Activated CD4-positive, alpha-beta T cell treated with anti-CD3 and anti-CD28 coated beads, Interleukin-2, Interleukin-6, amounts not matched to agents 100 ng/mL and 50 ng/mL, durations not matched to agents 16 hours and 8 hours (primary cell): ENCODE results near the gene DENND5A.
A peak's percentile ranks its signal among the peaks of the same experiment; 100 is the strongest.
"Not testable (repeated sequence)": the region's sequence is repeated elsewhere in the genome, so short reads cannot be mapped to it uniquely, and the experiment has no call there.

Experiments used
- DNase-seq: peaks from one replicate; pipeline ENCODE4 v3.0.0-alpha.2; 2020

DENND5A gene

DNA sequence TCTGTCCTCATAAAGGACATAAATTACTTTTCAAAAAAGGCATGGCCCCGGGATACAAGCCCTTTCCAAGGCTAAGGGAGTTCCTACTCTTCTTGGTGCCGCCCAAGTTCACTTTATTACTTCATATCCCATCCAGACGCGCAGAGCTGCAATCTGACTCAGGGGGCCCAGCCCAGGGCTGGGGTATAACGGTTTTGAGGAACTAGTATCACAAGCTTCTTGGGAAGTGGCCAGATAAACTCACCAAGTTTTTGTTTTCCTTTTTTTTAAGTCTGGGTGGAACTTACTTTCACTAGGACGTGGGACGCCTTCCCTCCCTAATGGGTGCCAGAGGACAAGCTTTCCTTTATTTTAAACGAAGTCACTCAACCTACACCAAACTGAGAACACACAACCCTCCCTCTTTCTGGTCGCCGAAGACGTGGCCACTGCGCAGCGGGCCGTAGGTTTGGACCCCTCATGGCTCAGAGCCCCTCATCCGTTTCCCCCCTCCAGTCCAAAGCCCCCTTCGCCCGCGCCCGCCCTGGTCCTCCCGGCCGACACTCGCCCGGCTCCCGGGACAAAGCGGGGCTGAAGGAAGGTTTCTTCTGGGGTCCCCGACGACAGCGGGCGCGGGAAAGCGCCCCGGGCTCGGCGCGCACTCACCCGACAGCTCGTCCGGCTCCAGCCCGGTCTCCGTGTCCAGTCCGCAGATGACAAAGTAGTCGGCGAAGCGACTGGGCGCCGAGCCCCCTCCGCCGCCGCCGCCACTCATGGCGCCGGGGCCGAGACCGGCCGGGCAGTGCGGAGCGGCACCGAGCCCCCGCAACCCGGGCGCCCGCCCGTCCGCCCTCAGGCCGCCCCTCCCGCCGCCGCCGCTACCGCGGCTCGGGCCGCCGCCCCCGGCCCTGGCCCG lies 587 bp downstream of the DENND5A start:
- DNase-seq: peak; percentile 58

- DNase-seq: peak; percentile 81
These were observed 1.3 kb downstream of the DENND5A start for GRCh38 chr11:9263840-9264315.

DNA sequence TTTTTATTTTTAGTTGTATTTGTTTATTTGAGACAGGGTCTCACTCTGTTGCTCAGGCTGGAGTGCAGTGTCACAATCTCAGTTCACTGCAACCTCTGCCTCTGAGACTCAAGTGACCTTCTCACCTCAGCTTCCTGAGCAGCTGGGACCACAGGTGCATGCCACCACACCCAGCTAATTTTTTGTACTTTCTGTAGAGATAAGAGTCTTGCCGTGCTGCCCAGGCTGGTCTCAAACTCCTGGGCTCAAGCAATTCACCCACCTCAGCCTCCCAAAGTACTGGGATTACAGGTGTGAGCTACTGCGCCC lies 4.4 kb downstream of the DENND5A start:
- not testable (repeated sequence) for DNase-seq

DNA sequence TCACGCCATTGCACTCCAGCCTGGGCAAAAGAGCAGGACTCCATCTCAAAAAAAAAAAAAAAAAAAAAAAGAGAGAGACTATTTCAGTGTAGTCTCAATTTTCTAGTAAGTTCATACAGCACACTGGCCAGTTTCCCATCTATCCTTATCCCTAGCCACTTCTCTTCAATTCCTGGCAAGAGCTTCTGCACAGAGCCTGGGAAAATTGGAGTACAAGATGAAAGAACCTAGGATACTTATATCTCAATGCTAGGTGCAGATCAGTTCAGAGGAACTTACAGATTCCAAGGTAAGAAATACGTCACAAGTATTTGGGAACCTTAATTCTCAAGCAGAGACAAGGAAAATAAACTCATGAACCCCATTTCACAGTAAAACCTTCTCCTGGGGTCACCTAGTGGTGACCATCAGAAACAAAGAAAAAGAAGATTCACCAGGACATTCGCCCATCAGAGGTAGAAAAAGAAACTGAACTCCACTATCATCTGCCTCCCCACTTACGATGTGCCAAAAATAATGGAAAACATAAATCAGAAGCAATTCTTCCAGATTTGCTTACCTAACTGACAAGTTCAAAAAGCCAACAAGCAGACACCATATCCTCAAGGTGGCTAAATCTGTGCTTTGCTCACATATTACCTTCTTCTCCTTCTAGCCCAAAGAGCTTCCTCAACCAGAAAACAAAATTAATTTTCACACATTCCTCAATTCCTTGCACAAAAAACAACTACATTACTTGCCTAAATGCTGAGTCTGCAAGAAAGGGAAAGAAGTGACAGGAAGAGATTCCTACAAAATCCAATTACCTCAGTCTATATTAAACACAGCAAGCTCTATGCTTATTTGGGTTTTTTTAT lies 4.9 kb downstream of the DENND5A start:
- no peak for DNase-seq

GRCh38 chr11:9258279-9258678 lies 6.9 kb downstream of the DENND5A start:
- DNase-seq: not testable (repeated sequence)

GRCh38 chr11:9254416-9254815 lies 10.7 kb downstream of the DENND5A start:
- DNase-seq: no peak

DNA sequence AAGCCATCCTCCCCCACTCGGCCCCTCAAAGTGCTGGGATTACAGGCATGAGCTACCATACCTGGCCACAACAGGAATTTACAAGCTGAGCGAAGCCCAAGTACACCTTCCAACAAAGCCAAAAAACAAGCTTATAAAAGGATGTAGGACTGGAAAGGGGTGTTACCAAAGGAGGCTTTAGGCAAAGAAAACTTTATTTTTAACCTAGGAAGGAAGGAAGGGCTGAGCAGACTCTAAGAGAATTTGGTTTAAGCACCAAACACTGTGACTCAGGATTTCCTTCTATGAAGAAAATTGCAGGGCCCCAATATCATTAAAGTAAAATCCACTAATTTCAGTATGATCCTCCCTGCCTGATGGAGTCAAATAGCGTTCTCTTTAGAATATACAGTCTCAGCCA lies 12.1 kb downstream of the DENND5A start:
- DNase-seq: no peak

DNA sequence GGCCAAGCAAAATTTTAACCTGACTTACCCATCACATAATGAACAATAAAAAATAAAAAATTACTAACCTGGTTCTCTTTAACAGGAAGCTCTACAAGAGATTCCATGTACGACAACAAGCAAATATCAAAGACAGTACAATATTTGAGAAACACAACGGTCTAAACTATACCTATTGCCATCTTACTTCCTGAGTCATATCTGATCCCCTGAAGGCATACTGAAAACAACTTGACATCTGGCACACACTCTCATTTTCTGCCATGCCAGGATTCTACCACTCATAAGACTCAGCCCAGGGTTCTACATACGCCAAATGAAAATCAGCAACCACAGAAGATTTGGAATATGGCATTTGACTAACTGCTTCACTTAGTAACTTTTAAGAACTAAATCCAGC lies 13.8 kb downstream of the DENND5A start:
- DNase-seq: peak; percentile 45

DNA sequence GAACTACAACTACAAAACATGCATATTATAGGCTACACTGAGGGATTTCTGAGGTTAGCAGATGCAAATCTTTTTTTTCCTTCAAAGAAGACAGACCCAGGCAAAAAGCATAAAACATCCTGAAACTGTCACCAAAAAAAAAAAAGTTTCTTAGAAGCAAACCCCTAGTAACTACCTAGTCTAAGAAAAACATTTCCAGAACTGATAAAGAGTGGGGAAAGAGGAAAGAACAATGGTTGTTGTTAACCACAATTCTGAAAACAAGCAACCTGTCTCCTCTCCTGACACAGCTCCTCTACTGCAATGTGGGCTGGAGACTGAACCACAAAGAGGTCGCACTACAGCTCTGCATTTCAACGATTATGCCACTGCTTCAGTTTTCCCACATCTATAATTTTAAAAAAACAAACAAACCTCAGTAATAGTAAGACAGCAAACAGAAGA lies 15.0 kb downstream of the DENND5A start:
- DNase-seq: peak; percentile 72

DNA sequence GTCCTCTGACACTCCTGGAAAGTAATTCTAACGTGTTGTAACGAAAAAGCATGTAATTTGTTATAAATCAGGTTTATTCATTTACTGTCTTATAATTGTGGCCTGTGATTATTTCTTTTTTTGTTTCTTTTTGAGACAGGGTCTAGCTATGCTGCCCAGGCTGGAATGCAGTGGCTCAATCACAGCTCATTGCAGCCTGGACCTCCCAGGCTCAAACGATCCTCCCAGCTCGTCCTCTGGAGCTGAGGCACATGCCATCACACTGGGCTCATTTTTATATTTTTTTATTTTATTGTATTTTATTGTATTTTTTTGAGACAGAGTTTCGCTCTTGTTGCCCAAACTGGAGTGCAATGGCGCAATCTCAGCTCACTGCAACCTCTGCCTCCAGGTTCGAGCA lies 15.9 kb downstream of the DENND5A start:
- DNase-seq: no peak

GRCh38 chr11:9247863-9248262 lies 17.3 kb downstream of the DENND5A start:
- no peak for DNase-seq

DNA sequence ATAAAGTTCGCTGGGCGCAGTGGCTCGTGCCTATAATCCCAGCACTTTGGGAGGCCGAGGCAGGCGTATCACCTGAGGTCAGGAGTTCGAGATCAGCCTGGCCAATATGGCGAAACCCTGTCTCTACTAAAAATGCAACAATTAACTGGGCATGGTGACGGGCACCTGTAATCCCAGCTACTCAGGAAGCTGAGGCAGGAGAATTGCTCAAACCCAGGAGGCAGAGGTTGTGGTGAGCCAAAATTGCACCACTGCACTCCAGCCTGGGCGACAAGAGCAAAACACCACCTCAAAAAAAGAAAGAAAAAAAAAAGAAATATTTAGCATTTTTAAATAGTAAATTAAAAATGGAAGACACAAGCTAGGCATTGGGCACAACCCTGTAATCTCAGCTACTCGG lies 28.9 kb downstream of the DENND5A start:
- not testable (repeated sequence) for DNase-seq

DNA sequence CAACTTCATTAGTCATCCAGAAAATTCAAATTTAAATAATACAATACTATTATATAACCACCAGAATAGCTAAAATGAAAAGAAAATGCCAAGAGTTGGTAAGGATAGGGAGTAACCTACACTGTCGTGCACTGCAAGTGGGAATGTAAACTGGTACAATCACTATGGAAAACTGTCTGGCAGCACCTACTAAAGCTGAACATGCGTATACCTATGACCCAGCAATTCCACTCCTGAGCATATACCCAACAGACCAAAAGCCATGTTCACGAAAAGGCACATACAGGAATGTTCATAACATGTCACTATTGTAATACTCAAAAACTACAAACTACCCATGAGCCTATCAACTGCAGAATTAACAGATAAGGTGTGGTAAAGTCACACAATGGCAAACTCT lies 32.7 kb downstream of the DENND5A start:
- no peak for DNase-seq

GRCh38 chr11:9231848-9232177 lies 33.3 kb downstream of the DENND5A start:
- DNase-seq: no peak

- DNase-seq: no peak
These were observed 34.9 kb downstream of the DENND5A start for GRCh38 chr11:9230296-9230695.

GRCh38 chr11:9228091-9228490 lies 37.1 kb downstream of the DENND5A start:
- DNase-seq: no peak

GRCh38 chr11:9225748-9226298 lies 39.3 kb downstream of the DENND5A start:
- DNase-seq: no peak

- no peak for DNase-seq
These were observed 42.5 kb downstream of the DENND5A start for GRCh38 chr11:9222654-9223053.

GRCh38 chr11:9220853-9221252 lies 44.3 kb downstream of the DENND5A start:
- DNase-seq: not testable (repeated sequence)

- no peak for DNase-seq
These were observed 45.6 kb downstream of the DENND5A start for GRCh38 chr11:9219572-9219971.

- DNase-seq: no peak
These were observed 46.0 kb downstream of the DENND5A start for GRCh38 chr11:9219115-9219514.

GRCh38 chr11:9214765-9215164 lies 50.4 kb downstream of the DENND5A start:
- no peak for DNase-seq

DNA sequence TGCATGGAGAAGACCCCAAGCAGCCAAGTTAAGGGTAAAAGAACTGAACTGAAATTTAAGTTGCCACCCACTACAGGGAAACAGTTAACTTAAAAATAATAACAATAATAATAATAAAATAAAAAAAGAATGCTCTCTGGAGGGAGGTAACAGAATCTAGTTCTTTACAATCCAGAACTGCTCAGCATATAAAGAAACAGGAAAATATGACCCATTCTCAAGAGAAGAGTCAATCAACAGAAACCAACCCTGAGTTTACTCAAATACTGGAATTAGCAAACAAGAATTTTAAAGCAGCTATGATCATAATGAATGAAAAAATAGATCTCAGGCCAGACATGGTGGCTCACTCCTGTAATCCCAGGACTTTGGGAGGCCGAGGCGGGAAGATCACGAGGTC lies 53.8 kb downstream of the DENND5A start:
- no peak for DNase-seq

DNA sequence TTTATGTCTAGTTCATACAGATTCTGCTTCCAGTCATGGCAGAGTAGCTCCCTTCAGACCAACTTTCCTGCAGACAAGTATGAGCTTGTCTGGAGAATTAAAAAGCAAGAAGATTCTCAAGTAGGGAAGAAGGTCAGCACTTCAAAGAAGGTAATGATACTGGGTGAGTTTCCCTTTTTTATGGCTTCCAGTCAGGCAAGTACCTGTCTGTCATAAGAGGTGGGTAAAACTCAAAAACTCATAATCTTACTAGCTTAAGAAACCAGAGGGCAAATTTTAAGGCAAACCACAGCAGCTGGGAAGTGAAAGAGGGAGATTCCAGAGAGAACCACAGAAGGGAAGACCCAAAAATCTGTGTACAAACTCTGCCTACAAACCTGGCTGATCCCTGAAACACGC lies 54.2 kb downstream of the DENND5A start:
- DNase-seq: peak; percentile 27
